EL (cell line): ENCODE results near the gene ZNF525.
"Not testable (repeated sequence)": the region's sequence is repeated elsewhere in the genome, so short reads cannot be mapped to it uniquely, and the experiment has no call there.

ENCODE experiments used
- DNase-seq: peaks from one replicate; pipeline ENCODE4 v3.0.0-alpha.2; 2016

Gene ZNF525

DNA sequence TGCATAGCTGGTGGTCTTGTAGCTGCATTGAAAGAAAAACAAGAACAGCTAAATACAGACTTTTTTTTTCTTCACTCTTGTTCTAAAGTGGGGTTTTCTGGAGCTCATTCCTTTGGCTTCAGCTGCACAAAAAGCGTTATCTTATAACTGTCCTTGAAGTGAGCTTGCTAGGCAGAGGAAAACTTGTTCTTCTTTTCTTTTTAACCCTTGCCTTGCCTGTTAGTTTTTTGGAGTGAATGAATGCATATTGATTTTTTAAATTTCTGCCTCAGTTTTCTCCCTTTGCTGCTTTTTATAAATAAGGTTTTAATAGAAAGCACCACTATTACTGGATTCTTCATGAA lies 31.0 kb downstream of the ZNF525 start:
- DNase-seq, result no peak

DNA sequence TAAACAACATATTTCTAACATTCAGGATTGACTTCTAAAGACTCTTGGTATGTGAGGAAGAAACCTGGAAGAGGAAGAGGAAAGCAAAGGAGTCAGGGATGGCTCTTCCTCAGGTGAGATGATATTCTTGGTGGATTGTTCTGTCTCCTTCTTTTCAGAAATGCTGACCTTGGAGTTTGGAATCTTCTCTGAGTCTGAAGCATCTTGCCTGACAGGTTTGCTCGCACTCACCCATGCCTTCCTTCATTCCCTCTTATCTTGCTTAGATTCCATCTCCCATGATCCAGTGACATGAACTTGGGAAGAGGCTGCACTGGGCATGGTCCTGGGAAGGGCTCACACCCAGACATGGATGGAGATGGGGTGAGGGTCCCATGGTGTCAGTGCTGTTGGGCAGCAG lies 32.4 kb downstream of the ZNF525 start:
- not testable (repeated sequence) for DNase-seq

GRCh38 chr19:53409505-53410204 lies 44.1 kb downstream of the ZNF525 start:
- DNase-seq, result no peak

- DNase-seq, result not testable (repeated sequence)
These were observed 55.2 kb downstream of the ZNF525 start for GRCh38 chr19:53420520-53421315.

DNA sequence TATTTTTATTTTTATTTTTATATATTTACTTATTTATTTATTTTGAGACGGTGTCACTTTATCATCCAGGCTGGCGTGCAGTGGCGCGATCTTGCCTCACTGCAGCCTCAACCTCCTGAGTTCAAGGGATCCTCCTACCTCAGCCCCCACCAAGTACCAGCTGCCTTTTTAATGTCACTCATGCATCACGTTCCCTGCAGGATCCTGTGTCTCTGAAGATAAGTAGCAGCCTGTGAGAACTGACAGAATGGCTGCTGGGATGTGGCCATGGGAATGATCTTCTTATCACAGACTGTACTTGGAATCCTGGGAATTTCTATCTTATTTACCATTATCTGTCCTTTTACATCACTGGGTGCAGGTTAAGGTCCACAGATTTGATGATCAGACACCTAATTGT lies 57.0 kb downstream of the ZNF525 start:
- DNase-seq, result no peak

GRCh38 chr19:53423074-53423473 lies 57.6 kb downstream of the ZNF525 start:
- not testable (repeated sequence) for DNase-seq

DNA sequence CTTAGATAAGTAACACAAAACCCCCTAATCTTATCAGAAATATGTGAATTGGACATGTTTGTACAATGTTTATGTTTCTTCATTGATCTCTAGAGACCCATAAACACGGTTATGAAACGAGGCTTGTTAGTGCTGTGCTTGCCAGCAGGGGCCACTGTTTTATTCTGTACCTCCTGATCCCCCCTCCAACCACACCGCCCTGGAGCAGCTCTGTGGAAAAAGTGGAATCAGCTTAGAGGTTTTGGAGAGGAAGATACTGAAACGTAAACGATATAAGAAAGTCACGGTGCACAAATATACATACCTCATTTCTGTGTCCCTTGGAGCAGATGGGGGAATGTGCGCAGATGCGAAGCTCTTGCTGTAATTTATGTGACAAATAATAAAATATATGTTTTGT lies 58.2 kb downstream of the ZNF525 start:
- DNase-seq, result peak; percentile 7

DNA sequence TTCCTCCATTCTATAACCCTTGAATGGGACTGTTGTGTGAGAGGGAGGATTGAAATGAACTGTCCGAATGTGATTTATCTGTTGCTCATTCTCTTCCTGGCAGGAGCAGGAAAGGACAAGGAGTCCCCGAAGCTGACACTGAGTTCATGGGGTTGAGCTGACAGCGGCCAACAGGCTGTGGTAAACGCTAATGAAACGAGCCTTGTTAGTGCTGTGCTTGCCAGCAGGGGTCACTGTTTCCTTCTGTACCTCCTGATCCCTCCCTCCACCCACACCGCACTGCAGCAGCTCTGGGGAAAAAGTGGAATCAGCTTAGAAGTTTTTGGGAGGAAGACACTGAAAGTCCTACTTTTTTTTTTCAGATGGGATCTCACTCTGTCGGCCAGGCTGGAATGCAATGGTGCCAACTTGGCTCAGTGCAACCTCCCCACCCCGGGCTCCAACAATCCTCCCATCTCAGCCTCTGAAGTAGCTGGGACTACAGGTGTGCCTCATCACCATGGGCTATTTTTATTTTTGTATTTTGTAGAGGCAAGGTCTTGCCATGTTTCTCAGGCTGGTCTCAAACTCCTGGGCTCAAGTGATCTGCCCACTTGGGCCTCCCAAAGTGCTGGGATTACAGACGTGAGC lies 59.6 kb downstream of the ZNF525 start:
- peak; percentile 36 for DNase-seq

GRCh38 chr19:53431399-53432087 lies 66.0 kb downstream of the ZNF525 start, which contains the start of gene ZNF761:
Gene ZNF761 (plus strand): TSS chr19:53431984. CDS start chr19:53447269, 15,285 bp downstream.
- DNase-seq, result peak; percentile 91

GRCh38 chr19:53432088-53432661 lies 66.7 kb downstream of the ZNF525 start:
- DNase-seq, result peak; percentile 42
